Hepatocyte (in vitro differentiated cells): Measurements from ENCODE around the gene PHF3. TPM values are rescaled to one million over a fixed set of nuclear protein-coding genes. Genes with fewer than 3 reads are reported as not detected.

Experiments
- DNase-seq: peaks from one replicate; pipeline ENCODE4 v3.0.0-alpha.2; 2016; ENCODE audit warnings: low spot score
- H2AFZ ChIP-seq: fragments of 200-600 bp; sonication (generic); 2 replicates; pipeline ENCODE4 v1.6.0; 2016; ENCODE audit warnings: antibody characterized with exemption, mild to moderate bottlenecking
- H3K27ac ChIP-seq: fragments of 200-600 bp; sonication (generic); 2 replicates; pipeline ENCODE4 v1.5.1; 2016; ENCODE audit warnings: mild to moderate bottlenecking
- H3K27me3 ChIP-seq: fragments of 200-600 bp; sonication (generic); 2 replicates; pipeline ENCODE4 v1.6.1; 2016
- H3K36me3 ChIP-seq: fragments of 200-600 bp; sonication (generic); replicated peaks from 2 replicates; pipeline ENCODE4 v1.5.1; 2016; ENCODE audit warnings: low read depth; ENCODE audit not compliant: insufficient read depth
- H3K4me1 ChIP-seq: fragments of 200-600 bp; sonication (generic); 2 replicates; pipeline ENCODE4 v1.5.1; 2016; ENCODE audit warnings: mild to moderate bottlenecking, moderate library complexity; ENCODE audit not compliant: insufficient read depth
- H3K4me2 ChIP-seq: fragments of 200-600 bp; sonication (generic); 2 replicates; pipeline ENCODE4 v1.6.0; 2016
- H3K4me3 ChIP-seq: fragments of 200-600 bp; sonication (generic); 2 replicates; pipeline ENCODE4 v1.5.1; 2016; ENCODE audit warnings: mild to moderate bottlenecking
- H3K79me2 ChIP-seq: fragments of 200-600 bp; sonication (generic); 2 replicates; pipeline ENCODE4 v1.6.0; 2017; ENCODE audit warnings: mild to moderate bottlenecking
- H3K9me2 ChIP-seq: fragments of 200-600 bp; sonication (generic); replicated peaks from 2 replicates; pipeline ENCODE4 v1.6.0; 2017; ENCODE audit warnings: mild to moderate bottlenecking; ENCODE audit not compliant: insufficient read depth
- H3K9me3 ChIP-seq: fragments of 200-600 bp; sonication (generic); 2 replicates; pipeline ENCODE4 v1.5.1; 2016; ENCODE audit warnings: low read depth, mild to moderate bottlenecking
- H4K20me1 ChIP-seq: fragments of 200-600 bp; sonication (generic); 2 replicates; pipeline ENCODE4 v1.6.0; 2016; ENCODE audit warnings: mild to moderate bottlenecking; ENCODE audit not compliant: insufficient read depth, poor library complexity, severe bottlenecking
- CTCF ChIP-seq: fragments of 200-600 bp; sonication (generic); IDR thresholded peaks from 2 replicates; pipeline ENCODE4 v1.5.1; 2016; ENCODE audit warnings: antibody characterized with exemption, mild to moderate bottlenecking; ENCODE audit not compliant: poor library complexity
- EZH2 ChIP-seq: fragments of 200-600 bp; sonication (generic); IDR thresholded peaks from 2 replicates; pipeline ENCODE4 v1.6.1; 2016; ENCODE audit warnings: antibody characterized with exemption, mild to moderate bottlenecking, borderline replicate concordance
- EZH2phosphoT487 ChIP-seq: fragments of 200-600 bp; sonication (generic); IDR thresholded peaks from one replicate; pipeline ENCODE4 v1.6.1; 2018; ENCODE audit warnings: antibody characterized with exemption, mild to moderate bottlenecking, low read depth, moderate library complexity; ENCODE audit not compliant: unreplicated experiment, severe bottlenecking
- WGBS: methylation state at CpG from one replicate; pipeline ENCODE4 v1.1.6; 2016; ENCODE audit warnings: low lambda C conversion rate; ENCODE audit errors: missing lambda C conversion rate; 5-methylcytosine and 5-hydroxymethylcytosine counted together
- polyA plus RNA-seq: library from polyadenylated mRNA; unstranded; fragments of >200 nt; fragmentation: Nextera tagmentation; extraction: Ambion mirVana; gene quantifications from 2 replicates; pipeline ENCODE4 v1.2.1, GENCODE V29; 2016
- total RNA-seq: library from RNA; depleted of rRNA; stranded (reverse); fragments of >200 nt; gene quantifications from 2 replicates; pipeline ENCODE4 v1.2.3, GENCODE V29; 2014

PHF3 gene
- total and polyA plus RNA-seq, 2 experiments from 2014 or later = 15.2 to 72.8 TPM

GRCh38 chr6:63676412-63677114, 41.0 kb downstream of the PHF3 start:
- no peak overlapping the region for H3K4me3 ChIP-seq
- no peak for TF ChIP-seq CTCF
- TF ChIP-seq EZH2 = no peak
- no peak for TF ChIP-seq EZH2phosphoT487
- H3K79me2 ChIP-seq = peaks cover 98% of the 10 kb centered on the region
- no peak for DNase-seq
- no peaks in the 10 kb centered on the region for H3K9me3 ChIP-seq
- H2AFZ ChIP-seq = no peak overlapping the region
- H3K27ac ChIP-seq = peak overlapping the region; percentile 47
- peaks cover 19% of the 10 kb centered on the region for H3K4me1 ChIP-seq
- H3K36me3 ChIP-seq = no peaks in the 10 kb centered on the region
- peaks cover 60% of the 10 kb centered on the region for H4K20me1 ChIP-seq
- H3K27me3 ChIP-seq = no peaks in the 10 kb centered on the region
- H3K4me2 ChIP-seq = no peak overlapping the region
- H3K9me2 ChIP-seq = no peaks in the 10 kb centered on the region
- 97% methylated on average over 3 of the region's 3 CpGs for WGBS

GRCh38 chr6:63677282-63677681, 41.7 kb downstream of the PHF3 start:
- no peaks in the 10 kb centered on the region for H3K9me3 ChIP-seq
- WGBS = 69% methylated on average over 1 of the region's 1 CpG
- H3K4me3 ChIP-seq = no peak overlapping the region
- H3K4me1 ChIP-seq = peaks cover 19% of the 10 kb centered on the region
- H3K27me3 ChIP-seq = no peaks in the 10 kb centered on the region
- H3K27ac ChIP-seq = peak overlapping the region; percentile 54
- peak; percentile 25 for DNase-seq
- H3K79me2 ChIP-seq = peaks cover 100% of the 10 kb centered on the region
- H3K36me3 ChIP-seq = no peaks in the 10 kb centered on the region
- H3K9me2 ChIP-seq = no peaks in the 10 kb centered on the region
- H2AFZ ChIP-seq = no peak overlapping the region
- TF ChIP-seq CTCF = no peak
- H3K4me2 ChIP-seq = peak overlapping the region; percentile 46
- H4K20me1 ChIP-seq = peaks cover 65% of the 10 kb centered on the region

- 97% methylated on average over 1 of the region's 1 CpG for WGBS
- H3K79me2 ChIP-seq = peaks cover 84% of the 10 kb centered on the region
Observed at GRCh38 chr6:63683071-63683603, 47.5 kb downstream of the PHF3 start.

More at GRCh38 chr6:63683071-63683603, 47.5 kb downstream of the PHF3 start:
- no peak overlapping the region for H2AFZ ChIP-seq
- no peak overlapping the region for H3K4me3 ChIP-seq
- H3K27me3 ChIP-seq = no peaks in the 10 kb centered on the region
- H3K36me3 ChIP-seq = no peaks in the 10 kb centered on the region
- DNase-seq = no peak
- no peaks in the 10 kb centered on the region for H3K4me1 ChIP-seq
- H4K20me1 ChIP-seq = peaks cover 21% of the 10 kb centered on the region
- H3K9me3 ChIP-seq = no peaks in the 10 kb centered on the region
- TF ChIP-seq CTCF (no peak), EZH2phosphoT487 (no peak), EZH2 (no peak)
- no peak overlapping the region for H3K27ac ChIP-seq
- H3K4me2 ChIP-seq = no peak overlapping the region
- no peaks in the 10 kb centered on the region for H3K9me2 ChIP-seq
